HepG2 (cell line): Measurements from ENCODE around the gene MTMR4. TPM values are rescaled to one million over a fixed set of nuclear protein-coding genes. Genes with fewer than 3 reads are reported as not detected.

Source experiments
- ATF1 ChIP-seq: IDR thresholded peaks from 2 replicates; pipeline ENCODE4 v1.6.1; 2016; ENCODE audit warnings: mild to moderate bottlenecking, control low read depth
- BCL6 ChIP-seq: IDR thresholded peaks from 2 replicates; pipeline ENCODE4 v1.6.1; 2016; ENCODE audit warnings: missing genetic modification reagents, missing compliant biosample characterization
- BORCS8-MEF2B ChIP-seq: sonication (generic); formaldehyde crosslinking; IDR thresholded peaks from 2 replicates; pipeline ENCODE4 v1.8.0; 2022; ENCODE audit warnings: mild to moderate bottlenecking, missing genetic modification reagents
- ELF3 ChIP-seq: IDR thresholded peaks from 2 replicates; pipeline ENCODE4 v1.6.1; 2016; ENCODE audit warnings: missing genetic modification reagents, missing compliant biosample characterization
- GTF3A ChIP-seq: sonication (generic); formaldehyde crosslinking; conservative IDR thresholded peaks from 2 replicates; pipeline ENCODE4 v1.4.0; 2020; ENCODE audit warnings: mild to moderate bottlenecking, missing genetic modification reagents
- HNRNPH1 ChIP-seq: fragments of 200-400 bp; formaldehyde crosslinking; optimal IDR thresholded peaks from 2 replicates; pipeline ENCODE3; 2017; ENCODE audit warnings: mild to moderate bottlenecking, low read depth, low read length
- MATR3 ChIP-seq: sonication (generic); formaldehyde crosslinking; IDR thresholded peaks from 2 replicates; pipeline ENCODE4 v1.4.0; 2020; ENCODE audit warnings: missing genetic modification reagents
- PHF5A ChIP-seq: IDR thresholded peaks from one replicate; pipeline ENCODE4 v1.6.1; 2018; ENCODE audit warnings: low read depth, missing genetic modification reagents; ENCODE audit not compliant: unreplicated experiment
- REPIN1 ChIP-seq: sonication (generic); formaldehyde crosslinking; IDR thresholded peaks from 2 replicates; pipeline ENCODE4 v1.8.0; 2022; ENCODE audit warnings: missing genetic modification reagents, low read depth, mild to moderate bottlenecking, borderline replicate concordance
- SALL1 ChIP-seq: sonication (generic); formaldehyde crosslinking; IDR thresholded peaks from 2 replicates; pipeline ENCODE4 v1.8.0; 2022; ENCODE audit warnings: mild to moderate bottlenecking, missing genetic modification reagents
- SIN3B ChIP-seq: fragments of 150-350 bp; IDR thresholded peaks from 2 replicates; pipeline ENCODE4 v1.6.1; 2014; ENCODE audit warnings: low read length
- SNAPC2 ChIP-seq: sonication (generic); formaldehyde crosslinking; IDR thresholded peaks from 2 replicates; pipeline ENCODE4 v1.8.1; 2022; ENCODE audit warnings: mild to moderate bottlenecking, missing genetic modification reagents
- ZNF205 ChIP-seq: IDR thresholded peaks from 2 replicates; pipeline ENCODE4 v1.6.1; 2018; ENCODE audit warnings: missing biosample characterization, missing genetic modification reagents
- ZNF432 ChIP-seq: sonication (generic); formaldehyde crosslinking; IDR thresholded peaks from 2 replicates; pipeline ENCODE4 v1.5.0; 2020; ENCODE audit warnings: missing genetic modification reagents, mild to moderate bottlenecking, borderline replicate concordance
- ZNF510 ChIP-seq: sonication (generic); formaldehyde crosslinking; IDR thresholded peaks from 2 replicates; pipeline ENCODE4 v1.4.0; 2020; ENCODE audit warnings: low read depth, mild to moderate bottlenecking, missing genetic modification reagents
- ZNF558 ChIP-seq: sonication (generic); formaldehyde crosslinking; IDR thresholded peaks from 2 replicates; pipeline ENCODE4 v1.9.0; 2022; ENCODE audit warnings: mild to moderate bottlenecking, missing genetic modification reagents, borderline replicate concordance
- ZNF569 ChIP-seq: sonication (generic); formaldehyde crosslinking; IDR thresholded peaks from 2 replicates; pipeline ENCODE4 v1.5.0; 2020; ENCODE audit warnings: mild to moderate bottlenecking, missing genetic modification reagents, moderate library complexity, borderline replicate concordance
- ZNF577 ChIP-seq: sonication (generic); formaldehyde crosslinking; IDR thresholded peaks from 2 replicates; pipeline ENCODE4 v1.4.0; 2020; ENCODE audit warnings: mild to moderate bottlenecking, low read depth, missing genetic modification reagents, borderline replicate concordance
- ZNF615 ChIP-seq: sonication (generic); formaldehyde crosslinking; IDR thresholded peaks from 2 replicates; pipeline ENCODE4 v1.5.0; 2020; ENCODE audit warnings: mild to moderate bottlenecking, missing genetic modification reagents, borderline replicate concordance
- ZNF713 ChIP-seq: sonication (generic); formaldehyde crosslinking; IDR thresholded peaks from 2 replicates; pipeline ENCODE4 v1.4.0; 2020; ENCODE audit warnings: mild to moderate bottlenecking, missing genetic modification reagents
- ZSCAN22 ChIP-seq: sonication (generic); formaldehyde crosslinking; IDR thresholded peaks from 2 replicates; pipeline ENCODE4 v1.4.0; 2020; ENCODE audit warnings: mild to moderate bottlenecking, missing genetic modification reagents
- polyA plus RNA-seq, 8 experiments: library from polyadenylated mRNA; depleted of rRNA in 3 of 8; stranded (reverse) in 7 of 8; unstranded in 1 of 8; fragments of >200 nt; fragmentation: Illumina TruSeq in 4 of 8; extraction: Trizol in 4 of 8; gene quantifications; 2 replicates each; pipeline versions ENCODE4 v1.2.1 to v1.2.3, GENCODE V29; 2011 to 2016; ENCODE audit warnings: low read depth in 4 of 8, missing spikeins in 1 of 8, mixed read lengths in 1 of 8; ENCODE audit not compliant: insufficient read depth in 1 of 8
- total RNA-seq, 5 experiments: library from RNA; depleted of rRNA; stranded (reverse); fragments of >200 nt; fragmentation: Illumina TruSeq; extraction: Trizol; gene quantifications; 2 replicates each; pipeline ENCODE4 v1.2.3, GENCODE V29; 2016; ENCODE audit warnings: low read depth in 1 of 5
- TF ChIP-seq, protein P1 (sequence below): sonication (generic); formaldehyde crosslinking; IDR thresholded peaks from 2 replicates; pipeline ENCODE4 v1.5.0; 2020; ENCODE audit warnings: missing genetic modification reagents
- TF ChIP-seq, protein P2 (sequence below): IDR thresholded peaks from 2 replicates; pipeline ENCODE4 v1.6.1; 2016; ENCODE audit warnings: control low read depth
- TF ChIP-seq, protein P3 (sequence below): sonication (generic); formaldehyde crosslinking; IDR thresholded peaks from 2 replicates; pipeline ENCODE4 v1.9.0; 2021; ENCODE audit warnings: missing genetic modification reagents, mild to moderate bottlenecking, borderline replicate concordance

The MTMR4 gene
- total and polyA plus RNA-seq, 2 of the 13 experiments (the other 11 are each of a cell fraction or from before 2014, with no cell fraction given) = 62.5 to 65.1 TPM

DNA sequence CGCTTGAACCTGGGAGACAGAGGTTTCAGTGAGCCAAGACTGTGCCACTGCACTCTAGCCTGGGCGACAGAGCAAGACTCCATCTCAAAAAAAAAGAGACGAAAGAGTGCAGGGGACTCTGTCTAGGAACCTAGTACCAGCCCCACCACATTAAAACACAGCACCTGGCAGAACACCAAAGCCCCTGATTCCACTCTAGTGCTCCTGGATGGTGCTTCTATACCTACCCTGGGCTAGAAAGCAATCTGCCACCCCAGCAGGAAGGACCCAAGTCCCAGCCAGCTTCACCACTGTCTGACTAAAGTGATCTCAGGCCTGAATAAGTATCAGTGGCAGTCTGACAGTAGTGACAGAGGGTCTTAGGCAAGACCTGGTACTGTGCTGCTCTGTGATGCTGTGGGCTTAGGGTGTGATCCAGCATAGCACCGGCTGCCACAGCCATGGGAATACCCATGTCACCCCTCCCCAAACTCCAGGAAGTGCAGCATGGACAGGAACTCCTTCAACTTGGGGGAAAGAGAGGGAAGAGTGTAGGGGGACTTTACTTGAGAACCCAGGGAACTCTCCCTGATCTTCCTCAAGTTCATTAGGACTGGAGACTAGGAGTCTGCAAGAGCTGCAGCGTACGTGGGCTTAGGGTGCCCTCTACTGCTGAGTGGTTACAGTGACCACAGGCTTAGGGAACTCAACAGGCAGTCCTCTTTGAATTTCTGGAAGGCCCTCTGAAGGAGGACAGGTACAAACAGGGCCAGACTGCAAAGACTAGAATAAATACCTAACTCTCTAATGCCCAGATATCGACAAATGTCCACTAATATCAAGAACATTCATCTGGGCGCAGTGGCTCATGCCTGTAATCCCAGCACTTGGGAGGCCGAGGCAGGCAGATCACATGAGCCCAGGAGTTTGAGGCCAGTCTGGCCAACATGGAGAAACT lies 67.1 kb downstream of the MTMR4 start (continued):
- TF ChIP-seq REPIN1 (CRISPR knock-in tag) (0 out of 2 replicates have a peak, but pooled peaks have one; percentile 48), SNAPC2 (no peak), BORCS8-MEF2B (CRISPR knock-in tag) (peak; percentile 50; the same call in 1 of the 2 replicates), ZNF510 (CRISPR knock-in tag) (no peak), ZNF569 (CRISPR knock-in tag) (no peak), BCL6 (CRISPR knock-in tag) (0 out of 2 replicates have a peak, but pooled peaks have one; percentile 25), ZNF713 (CRISPR knock-in tag) (no peak), ZNF615 (CRISPR knock-in tag) (no peak), ZNF577 (CRISPR knock-in tag) (no peak), ZSCAN22 (CRISPR knock-in tag) (no peak), HNRNPH1 (no peak), ATF1 (CRISPR knock-in tag) (no peak), SIN3B (0 out of 2 replicates have a peak, but pooled peaks have one; percentile 63), ZNF558 (CRISPR knock-in tag) (no peak), GTF3A (CRISPR knock-in tag) (no peak), MATR3 (CRISPR knock-in tag) (no peak), ZNF432 (CRISPR knock-in tag) (no peak), ZNF205 (CRISPR knock-in tag) (peak; percentile 66; the same call in 1 of the 2 replicates), ELF3 (0 out of 2 replicates have a peak, but pooled peaks have one; percentile 51), SALL1 (CRISPR knock-in tag) (peak; percentile 36; the same call in 1 of the 2 replicates), PHF5A (CRISPR knock-in tag) (peak; percentile 74)
- TF ChIP-seq, protein P1, sequence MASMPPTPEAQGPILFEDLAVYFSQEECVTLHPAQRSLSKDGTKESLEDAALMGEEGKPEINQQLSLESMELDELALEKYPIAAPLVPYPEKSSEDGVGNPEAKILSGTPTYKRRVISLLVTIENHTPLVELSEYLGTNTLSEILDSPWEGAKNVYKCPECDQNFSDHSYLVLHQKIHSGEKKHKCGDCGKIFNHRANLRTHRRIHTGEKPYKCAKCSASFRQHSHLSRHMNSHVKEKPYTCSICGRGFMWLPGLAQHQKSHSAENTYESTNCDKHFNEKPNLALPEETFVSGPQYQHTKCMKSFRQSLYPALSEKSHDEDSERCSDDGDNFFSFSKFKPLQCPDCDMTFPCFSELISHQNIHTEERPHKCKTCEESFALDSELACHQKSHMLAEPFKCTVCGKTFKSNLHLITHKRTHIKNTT (CRISPR knock-in tag) = no peak
- TF ChIP-seq, protein P2, sequence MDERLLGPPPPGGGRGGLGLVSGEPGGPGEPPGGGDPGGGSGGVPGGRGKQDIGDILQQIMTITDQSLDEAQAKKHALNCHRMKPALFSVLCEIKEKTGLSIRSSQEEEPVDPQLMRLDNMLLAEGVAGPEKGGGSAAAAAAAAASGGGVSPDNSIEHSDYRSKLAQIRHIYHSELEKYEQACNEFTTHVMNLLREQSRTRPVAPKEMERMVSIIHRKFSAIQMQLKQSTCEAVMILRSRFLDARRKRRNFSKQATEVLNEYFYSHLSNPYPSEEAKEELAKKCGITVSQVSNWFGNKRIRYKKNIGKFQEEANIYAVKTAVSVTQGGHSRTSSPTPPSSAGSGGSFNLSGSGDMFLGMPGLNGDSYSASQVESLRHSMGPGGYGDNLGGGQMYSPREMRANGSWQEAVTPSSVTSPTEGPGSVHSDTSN (CRISPR knock-in tag) = no peak
- TF ChIP-seq, protein P3, sequence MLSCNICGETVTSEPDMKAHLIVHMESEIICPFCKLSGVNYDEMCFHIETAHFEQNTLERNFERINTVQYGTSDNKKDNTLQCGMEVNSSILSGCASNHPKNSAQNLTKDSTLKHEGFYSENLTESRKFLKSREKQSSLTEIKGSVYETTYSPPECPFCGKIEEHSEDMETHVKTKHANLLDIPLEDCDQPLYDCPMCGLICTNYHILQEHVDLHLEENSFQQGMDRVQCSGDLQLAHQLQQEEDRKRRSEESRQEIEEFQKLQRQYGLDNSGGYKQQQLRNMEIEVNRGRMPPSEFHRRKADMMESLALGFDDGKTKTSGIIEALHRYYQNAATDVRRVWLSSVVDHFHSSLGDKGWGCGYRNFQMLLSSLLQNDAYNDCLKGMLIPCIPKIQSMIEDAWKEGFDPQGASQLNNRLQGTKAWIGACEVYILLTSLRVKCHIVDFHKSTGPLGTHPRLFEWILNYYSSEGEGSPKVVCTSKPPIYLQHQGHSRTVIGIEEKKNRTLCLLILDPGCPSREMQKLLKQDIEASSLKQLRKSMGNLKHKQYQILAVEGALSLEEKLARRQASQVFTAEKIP = no peak
